HG03442 (cell line): ENCODE measurements around the gene SALL2.

ENCODE experiments used
- ATAC-seq: cut with Tn5 transposase; IDR thresholded peaks from one replicate; pipeline ENCODE4 v1.9.1; 2021; ENCODE audit warnings: mild to moderate bottlenecking, moderate library complexity; ENCODE audit not compliant: unreplicated experiment

SALL2 gene

DNA sequence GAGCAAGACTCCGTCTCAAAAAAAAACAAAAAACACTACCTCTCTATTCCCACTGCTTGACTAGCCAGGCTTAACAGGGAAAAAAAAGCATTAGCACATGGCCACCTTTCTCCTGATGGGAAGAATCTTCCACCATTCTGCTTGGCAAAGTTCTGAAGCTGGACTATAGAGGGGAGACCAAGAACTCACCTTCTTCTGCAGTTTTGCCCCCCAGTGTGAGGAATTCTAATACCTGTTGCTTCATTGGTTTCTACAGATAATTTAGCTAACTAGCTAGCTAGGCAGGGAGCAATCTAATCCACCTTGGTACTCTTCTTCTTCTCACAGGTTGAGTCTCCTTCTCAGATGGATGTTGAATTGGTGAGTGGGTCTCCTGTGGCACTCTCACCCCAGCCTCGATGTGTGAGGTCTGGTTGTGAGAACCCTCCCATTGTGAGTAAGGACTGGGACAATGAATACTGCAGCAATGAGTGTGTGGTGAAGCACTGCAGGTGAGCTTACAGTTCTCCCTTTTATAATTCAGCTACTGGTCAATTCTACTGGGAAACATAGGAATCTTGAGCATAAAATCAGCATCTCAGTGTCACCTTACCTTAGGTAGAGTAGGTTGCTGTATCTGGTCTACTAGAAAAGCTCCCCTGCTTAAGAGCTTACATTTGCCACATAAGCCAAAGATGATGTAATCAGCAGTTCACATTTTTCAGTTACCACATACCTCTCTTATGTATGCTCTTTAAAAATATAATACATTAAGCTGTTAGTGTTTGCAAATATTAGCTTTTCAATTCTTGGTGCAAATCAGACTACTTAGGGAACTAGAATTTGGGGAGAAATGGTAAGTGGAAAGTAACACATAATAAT lies 31.0 kb downstream of the SALL2 start:
- ATAC-seq = no peak

DNA sequence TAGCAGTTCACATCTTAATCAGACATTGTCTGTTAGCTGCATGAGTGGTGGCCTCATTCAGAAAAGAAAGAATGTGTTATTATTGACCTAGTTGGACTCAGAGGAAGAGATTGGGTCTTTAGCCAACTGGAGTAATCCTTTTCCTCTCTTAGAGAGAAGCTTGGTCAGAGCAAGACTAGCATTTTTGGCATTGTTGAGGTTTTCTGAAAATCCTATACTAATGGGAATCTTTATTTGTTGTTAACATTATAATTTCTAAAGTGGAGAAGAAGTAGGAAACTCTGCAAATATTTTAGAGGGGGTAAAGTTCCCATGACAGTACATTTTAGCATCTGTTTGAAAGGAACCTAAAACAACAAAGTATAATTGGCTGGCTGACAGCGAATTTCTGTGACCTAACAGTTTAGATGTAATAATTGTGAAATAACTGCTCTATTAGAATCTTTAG lies 39.5 kb downstream of the SALL2 start:
- no peak for ATAC-seq

DNA sequence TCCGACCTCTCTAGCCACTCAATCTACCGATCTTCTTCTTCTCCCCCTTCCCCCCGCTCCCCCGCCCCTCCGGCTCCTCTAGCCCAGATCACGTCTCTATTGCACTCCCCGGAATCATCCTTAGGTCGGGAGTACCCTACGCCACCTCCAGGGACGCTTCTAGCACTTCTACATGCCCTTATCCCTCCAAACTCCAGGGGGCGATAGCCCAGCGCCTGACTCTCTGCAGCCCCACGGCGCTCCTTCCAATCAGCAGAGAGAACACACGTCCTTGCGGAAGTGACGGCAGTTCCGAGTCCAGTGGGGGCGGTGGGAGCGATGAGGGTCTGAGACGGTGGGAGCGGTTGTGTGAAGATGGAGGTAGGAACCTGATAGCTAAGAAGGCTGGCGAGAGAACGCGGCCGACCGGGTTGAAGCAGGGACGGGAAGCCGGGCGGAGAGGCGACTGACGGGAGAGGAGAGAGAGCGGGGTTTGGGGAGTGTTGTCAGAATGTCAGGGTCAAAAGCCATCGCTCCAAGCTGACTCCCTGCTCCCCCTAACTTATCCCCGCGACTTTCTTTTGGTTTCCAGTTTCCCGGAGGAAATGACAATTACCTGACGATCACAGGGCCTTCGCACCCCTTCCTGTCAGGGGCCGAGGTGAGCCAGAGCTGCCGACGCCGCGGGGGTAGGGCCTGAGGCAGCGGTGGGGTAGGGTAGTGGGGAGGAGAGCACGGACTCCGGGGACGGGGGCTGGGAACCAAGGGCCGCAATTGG lies 49.0 kb downstream of the SALL2 start, which contains the start of the genes RAB2B and TOX4:
TSS of gene RAB2B (minus strand) at position 35 of the 757 bp plus-strand sequence. CDS start 87 bp downstream, outside the sequence.
TSS of gene TOX4 (plus strand) at position 271 of the 757 bp plus-strand sequence. CDS start at position 355, 84 bp downstream.
- ATAC-seq = peak; percentile 99

DNA sequence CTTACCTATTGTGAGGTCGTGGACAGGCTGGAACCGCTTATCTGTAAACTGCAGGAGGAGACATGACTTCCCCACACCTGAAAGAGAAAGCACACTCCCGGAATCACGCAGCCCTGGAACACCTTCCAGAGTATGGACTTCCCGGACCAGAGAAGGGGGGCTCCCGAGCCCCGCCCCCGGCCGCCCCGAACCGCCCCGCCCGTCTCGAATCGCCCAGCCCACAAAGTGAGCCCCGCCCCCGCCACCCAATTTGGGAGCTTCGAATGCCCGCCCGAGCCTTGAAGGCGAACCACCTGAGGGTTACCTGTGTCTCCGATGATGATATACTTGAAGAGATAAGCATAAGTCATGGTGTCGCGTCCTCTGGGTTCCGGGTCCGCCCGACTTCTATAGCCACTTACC lies 49.6 kb downstream of the SALL2 start:
- ATAC-seq = peak; percentile 25

DNA sequence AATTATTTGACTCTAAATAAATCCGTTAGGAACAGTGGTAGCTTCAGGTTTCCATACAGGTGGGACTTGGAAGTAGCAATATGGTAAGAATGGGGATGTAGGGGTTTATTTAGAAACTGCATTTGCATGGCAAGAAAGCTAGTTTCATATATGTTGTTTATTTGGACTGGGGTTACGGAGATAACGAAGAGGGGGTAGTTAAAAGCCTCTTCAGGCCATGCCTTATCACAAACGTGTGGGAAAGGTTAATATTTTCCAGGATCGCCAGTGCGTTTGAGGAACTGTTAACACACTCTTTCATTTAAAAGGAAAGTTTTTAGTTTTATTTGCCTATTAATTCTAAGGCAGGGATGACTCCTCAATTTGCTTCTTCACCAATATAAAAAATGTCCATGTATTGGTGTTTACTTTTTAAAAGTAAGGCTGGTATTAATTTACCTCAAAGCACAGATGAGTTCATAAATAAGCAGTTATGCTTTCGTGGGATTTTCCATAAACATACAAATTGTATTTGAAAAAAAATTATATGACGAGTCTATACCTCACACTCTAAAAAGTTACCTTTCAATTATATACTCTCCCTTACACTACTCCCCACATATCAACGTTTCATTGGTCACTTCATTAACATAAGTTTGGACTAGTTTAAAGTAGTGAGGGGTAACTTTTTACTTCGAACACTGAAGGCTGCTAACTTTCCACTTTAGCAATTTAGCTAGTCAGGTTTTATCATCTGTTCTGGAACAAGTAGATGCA lies 50.2 kb downstream of the SALL2 start:
- no peak for ATAC-seq
